ENCODE results near the gene ADAMTS2.

ADAMTS2 gene

GRCh38 chr5:179296150-179296821 lies 49.0 kb downstream of the ADAMTS2 start:
- in situ Hi-C loops (cut with MboI; ENCODE audit: low pct_unique_long_range_greater_than_20kb, low sequenced_read_pairs, unreplicated experiment): no loop called here
- TF ChIP-seq CTCF (IDR thresholded peaks at IDR 0.05; ENCODE audit: extremely low read depth, insufficient read depth, missing control alignments): no peak
- no peak for DNase-seq (ENCODE audit: low spot score)

- no peak for DNase-seq (ENCODE audit: low spot score)
- in situ Hi-C loops (cut with MboI; ENCODE audit: low pct_unique_long_range_greater_than_20kb, low sequenced_read_pairs, unreplicated experiment): no loop called here
- TF ChIP-seq CTCF (IDR thresholded peaks at IDR 0.05; ENCODE audit: extremely low read depth, insufficient read depth, missing control alignments): no peak
These were observed 49.5 kb downstream of the ADAMTS2 start for GRCh38 chr5:179295778-179296149.

- in situ Hi-C loops (cut with MboI; ENCODE audit: low pct_unique_long_range_greater_than_20kb, low sequenced_read_pairs, unreplicated experiment): no loop called here
- DNase-seq (ENCODE audit: low spot score): no peak
- TF ChIP-seq CTCF (IDR thresholded peaks at IDR 0.05; ENCODE audit: extremely low read depth, insufficient read depth, missing control alignments): no peak
These were observed 50.1 kb downstream of the ADAMTS2 start for GRCh38 chr5:179294891-179295777.

- in situ Hi-C loops (cut with MboI; ENCODE audit: low pct_unique_long_range_greater_than_20kb, low sequenced_read_pairs, unreplicated experiment): no loop called here
These were observed 51.0 kb downstream of the ADAMTS2 start for GRCh38 chr5:179294131-179294780.

GRCh38 chr5:179292681-179293635 lies 52.3 kb downstream of the ADAMTS2 start:
- in situ Hi-C loops (cut with MboI; ENCODE audit: low pct_unique_long_range_greater_than_20kb, low sequenced_read_pairs, unreplicated experiment): no loop called here
- DNase-seq (ENCODE audit: low spot score): no peak
- TF ChIP-seq CTCF (IDR thresholded peaks at IDR 0.05; ENCODE audit: extremely low read depth, insufficient read depth, missing control alignments): no peak

More at GRCh38 chr5:179294131-179294780, 51.0 kb downstream of the ADAMTS2 start:
- TF ChIP-seq CTCF (IDR thresholded peaks at IDR 0.05; ENCODE audit: extremely low read depth, insufficient read depth, missing control alignments): no peak
- no peak for DNase-seq (ENCODE audit: low spot score)

All from GM13977 (cell line).